Type B pancreatic cell (in vitro differentiated cells): ENCODE data around the gene ZNF385A. TPM values are rescaled to one million over a fixed set of nuclear protein-coding genes. Genes with fewer than 3 reads are reported as not detected.

Source experiments
- DNase-seq: peaks from one replicate; pipeline ENCODE4 v3.0.0; 2021; ENCODE audit warnings: mixed read lengths; ENCODE audit not compliant: unreplicated experiment; ENCODE audit errors: extremely low spot score
- H3K27ac Mint-ChIP-seq: 2 replicates; pipeline ENCODE4 v1.8.0; 2021; ENCODE audit warnings: mild to moderate bottlenecking, mixed read lengths
- H3K27me3 Mint-ChIP-seq: 2 replicates; pipeline ENCODE4 v1.8.0; 2021; ENCODE audit warnings: mixed read lengths
- H3K36me3 Mint-ChIP-seq: 2 replicates; pipeline ENCODE4 v1.8.0; 2021; ENCODE audit warnings: mixed read lengths
- H3K4me1 Mint-ChIP-seq: one replicate; pipeline ENCODE4 v1.8.0; 2021; ENCODE audit warnings: mixed read lengths; ENCODE audit not compliant: unreplicated experiment
- H3K4me3 Mint-ChIP-seq: 2 replicates; pipeline ENCODE4 v1.8.0; 2021; ENCODE audit warnings: mild to moderate bottlenecking, mixed read lengths
- H3K9me3 Mint-ChIP-seq: 2 replicates; pipeline ENCODE4 v1.8.0; 2021; ENCODE audit warnings: mixed read lengths
- total RNA-seq: library from RNA; stranded (reverse); gene quantifications from 2 replicates; pipeline ENCODE4 v1.2.1, GENCODE V29; 2021; ENCODE audit warnings: low replicate concordance
- TF ChIP-seq, protein P1 (sequence below): fragments of 200-600 bp; sonication (generic); conservative IDR thresholded peaks from 2 replicates; pipeline ENCODE4 v1.5.0; 2021; ENCODE audit warnings: antibody characterized with exemption, mild to moderate bottlenecking

ZNF385A gene
- total RNA-seq, 1 donor from 2014 or later = 29.5 TPM

DNA sequence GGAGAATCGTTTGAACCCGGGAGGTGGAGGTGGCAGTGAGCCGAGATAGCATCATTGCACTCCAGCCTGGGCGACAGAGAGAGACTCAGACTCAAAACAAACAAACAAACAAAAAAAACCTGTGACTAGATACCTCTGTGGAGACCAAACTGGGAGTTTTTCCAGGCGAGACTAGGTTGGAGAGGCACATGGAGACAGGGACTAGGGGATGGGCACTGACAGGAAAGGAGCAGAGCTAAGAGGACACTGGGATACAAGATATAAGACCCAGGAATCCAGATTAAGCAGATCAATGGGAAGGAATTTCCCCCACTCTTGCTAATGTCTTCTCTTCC, 39.2 kb upstream of the ZNF385A start:
- H3K27me3 Mint-ChIP-seq = peaks cover 65% of the 10 kb centered on the region
- peaks cover 32% of the 10 kb centered on the region for H3K4me1 Mint-ChIP-seq
- no peak overlapping the region for H3K27ac Mint-ChIP-seq
- no peaks in the 10 kb centered on the region for H3K9me3 Mint-ChIP-seq
- TF ChIP-seq, protein P1, sequence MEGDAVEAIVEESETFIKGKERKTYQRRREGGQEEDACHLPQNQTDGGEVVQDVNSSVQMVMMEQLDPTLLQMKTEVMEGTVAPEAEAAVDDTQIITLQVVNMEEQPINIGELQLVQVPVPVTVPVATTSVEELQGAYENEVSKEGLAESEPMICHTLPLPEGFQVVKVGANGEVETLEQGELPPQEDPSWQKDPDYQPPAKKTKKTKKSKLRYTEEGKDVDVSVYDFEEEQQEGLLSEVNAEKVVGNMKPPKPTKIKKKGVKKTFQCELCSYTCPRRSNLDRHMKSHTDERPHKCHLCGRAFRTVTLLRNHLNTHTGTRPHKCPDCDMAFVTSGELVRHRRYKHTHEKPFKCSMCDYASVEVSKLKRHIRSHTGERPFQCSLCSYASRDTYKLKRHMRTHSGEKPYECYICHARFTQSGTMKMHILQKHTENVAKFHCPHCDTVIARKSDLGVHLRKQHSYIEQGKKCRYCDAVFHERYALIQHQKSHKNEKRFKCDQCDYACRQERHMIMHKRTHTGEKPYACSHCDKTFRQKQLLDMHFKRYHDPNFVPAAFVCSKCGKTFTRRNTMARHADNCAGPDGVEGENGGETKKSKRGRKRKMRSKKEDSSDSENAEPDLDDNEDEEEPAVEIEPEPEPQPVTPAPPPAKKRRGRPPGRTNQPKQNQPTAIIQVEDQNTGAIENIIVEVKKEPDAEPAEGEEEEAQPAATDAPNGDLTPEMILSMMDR = no peak
- no peak for DNase-seq
- H3K4me3 Mint-ChIP-seq = no peak overlapping the region
- no peaks in the 10 kb centered on the region for H3K36me3 Mint-ChIP-seq

DNA sequence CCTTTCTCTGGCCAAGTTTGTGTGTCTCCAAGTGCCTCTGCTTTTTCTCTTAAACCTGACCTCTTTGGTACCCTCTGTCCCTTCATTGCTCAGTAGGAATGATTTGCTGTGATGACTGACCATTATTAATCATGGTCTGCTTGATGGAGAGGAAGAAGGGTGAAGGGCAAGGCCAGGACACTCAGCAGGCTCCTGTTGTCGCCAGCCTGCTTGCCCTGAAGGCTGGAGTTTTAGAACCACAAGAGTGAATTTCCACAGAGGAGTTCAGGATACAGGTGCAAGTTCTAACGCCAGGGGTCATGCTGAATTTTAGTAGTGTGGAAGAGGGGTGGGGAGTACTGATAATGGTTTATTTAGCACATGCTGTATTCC, 37.3 kb upstream of the ZNF385A start:
- Mint-ChIP-seq H3K36me3 (no peaks in the 10 kb centered on the region), H3K4me1 (peaks cover 41% of the 10 kb centered on the region), H3K9me3 (no peaks in the 10 kb centered on the region), H3K4me3 (peak overlapping the region; percentile 12), H3K27me3 (peaks cover 77% of the 10 kb centered on the region), H3K27ac (no peak overlapping the region)
- TF ChIP-seq, protein P1 = no peak
- no peak for DNase-seq

DNA sequence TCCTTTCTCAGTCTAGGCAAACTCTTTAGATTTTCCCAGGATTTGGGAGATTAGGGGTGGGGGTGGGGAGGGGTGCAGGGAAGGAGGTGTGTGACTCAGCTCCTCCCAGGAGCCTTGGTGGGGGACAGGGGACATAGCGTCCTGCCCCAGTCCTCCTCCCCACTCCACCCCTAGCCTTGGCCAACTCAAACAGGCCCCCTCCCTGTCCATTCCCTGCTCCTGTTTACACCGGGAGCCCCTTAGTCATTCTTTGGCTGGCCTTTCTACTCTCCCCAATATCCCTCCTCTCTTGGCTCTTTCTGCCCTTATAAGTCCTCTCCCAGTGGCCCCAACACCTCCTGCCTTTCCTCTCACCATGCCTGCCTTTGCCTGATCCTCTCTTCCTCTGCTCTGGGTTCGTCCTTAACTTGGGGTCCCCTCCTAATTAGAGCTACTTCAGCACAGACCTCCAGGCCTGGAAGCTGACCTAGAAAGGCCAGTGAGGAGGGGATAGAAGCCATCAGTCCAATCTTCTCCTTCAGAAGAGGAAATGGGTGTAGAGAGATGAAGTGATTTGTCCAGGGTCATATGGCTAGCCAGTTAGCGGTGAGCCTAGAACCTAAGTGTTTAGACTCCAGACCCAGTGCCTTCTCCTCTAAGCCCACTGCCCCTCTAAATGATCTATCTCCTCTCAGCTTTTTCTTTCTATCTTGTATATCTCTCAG, 36.8 kb upstream of the ZNF385A start:
- DNase-seq = no peak
- peaks cover 80% of the 10 kb centered on the region for H3K27me3 Mint-ChIP-seq
- peak overlapping the region; percentile 12 for H3K4me3 Mint-ChIP-seq
- H3K27ac Mint-ChIP-seq = no peak overlapping the region
- H3K4me1 Mint-ChIP-seq = peaks cover 45% of the 10 kb centered on the region
- TF ChIP-seq, protein P1 = no peak
- H3K9me3 Mint-ChIP-seq = no peaks in the 10 kb centered on the region
- no peaks in the 10 kb centered on the region for H3K36me3 Mint-ChIP-seq

DNA sequence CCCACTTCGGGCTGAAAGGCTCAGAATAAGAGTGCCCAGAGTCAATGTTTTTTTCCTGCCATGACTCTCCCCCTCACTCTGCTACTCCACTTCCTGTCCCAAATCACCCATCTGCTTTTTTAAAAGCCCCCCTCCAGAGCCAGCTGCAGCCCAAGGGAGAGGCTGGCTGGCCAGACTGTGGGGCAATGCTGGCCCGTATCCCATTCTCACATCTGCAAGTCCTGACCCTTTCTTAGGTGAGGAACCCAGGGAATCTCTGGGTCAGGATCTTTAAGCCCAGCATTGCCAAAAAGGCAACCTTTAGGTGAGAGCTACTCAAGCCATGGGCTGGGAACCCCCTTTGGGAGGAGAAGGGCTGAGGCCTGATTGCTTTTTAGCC, 36.2 kb upstream of the ZNF385A start:
- H3K36me3 Mint-ChIP-seq = no peaks in the 10 kb centered on the region
- TF ChIP-seq, protein P1 = no peak
- H3K27ac Mint-ChIP-seq = no peak overlapping the region
- peak overlapping the region; percentile 74 for H3K4me3 Mint-ChIP-seq
- H3K27me3 Mint-ChIP-seq = peaks cover 77% of the 10 kb centered on the region
- DNase-seq = no peak
- H3K4me1 Mint-ChIP-seq = peaks cover 40% of the 10 kb centered on the region
- no peaks in the 10 kb centered on the region for H3K9me3 Mint-ChIP-seq

DNA sequence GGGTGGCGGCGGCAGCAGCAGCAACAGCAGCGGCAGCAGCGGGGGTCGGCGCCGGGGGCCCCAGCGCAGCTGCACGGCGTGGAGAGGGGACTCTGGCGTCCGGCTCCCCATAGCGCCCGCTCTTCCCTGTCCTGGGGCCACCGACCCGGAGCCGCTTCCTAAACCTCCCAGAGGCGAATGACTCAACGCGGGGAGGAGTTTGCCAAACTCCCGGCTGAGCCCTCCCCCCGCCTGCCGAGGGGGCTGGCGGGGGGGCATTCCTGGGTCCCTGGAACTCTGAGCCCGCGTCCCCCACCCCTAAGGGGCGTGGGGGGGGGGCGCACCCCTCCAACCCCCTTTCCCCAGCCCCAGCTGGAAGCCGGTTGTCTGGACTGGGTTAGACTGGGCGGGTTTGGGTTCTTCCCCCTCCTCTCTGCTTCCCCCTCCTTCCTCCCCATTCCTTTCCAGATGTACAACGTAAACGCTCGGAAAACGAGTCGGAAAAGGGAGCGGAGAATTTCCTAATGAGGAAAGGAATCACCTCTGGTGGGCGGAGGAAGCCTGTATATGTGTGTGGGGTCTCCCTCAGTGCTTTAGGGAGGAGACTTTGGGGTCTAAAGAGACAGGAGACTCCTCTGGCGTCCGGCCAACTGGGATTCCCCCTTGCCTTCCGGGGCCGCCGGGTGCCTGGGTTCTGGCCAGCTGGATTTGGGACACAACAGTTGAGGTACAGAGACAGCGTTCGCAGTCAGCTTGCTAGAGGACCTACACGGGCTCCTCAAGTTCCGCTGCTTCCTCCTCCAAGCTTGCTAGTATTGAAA, 34.8 kb upstream of the ZNF385A start, which contains the start of gene ITGA5:
Gene ITGA5, minus strand, starts transcription at position 179 of the 800 bp plus-strand sequence. Its CDS starts 68 bp downstream, at position 111.
- Mint-ChIP-seq H3K27ac (no peak within 1 kb of the TSS), H3K4me3 (peak within 1 kb of the TSS; percentile 88), H3K9me3 (no peaks in the 10 kb centered on the region), H3K36me3 (no peaks in the 10 kb centered on the region), H3K27me3 (peaks cover 68% of the 10 kb centered on the region), H3K4me1 (peaks cover 30% of the 10 kb centered on the region)
- no peak for DNase-seq
- TF ChIP-seq, protein P1 = no peak
